Right lobe of liver (tissue), 6 donors: Measurements from ENCODE around the gene PIGZ. TPM values are rescaled to one million over a fixed set of nuclear protein-coding genes. Genes with fewer than 3 reads are reported as not detected.

ENCODE experiments used
- ATAC-seq, 4 donors: fragments of 200-7000 bp; cut with Tn5 transposase; one replicate each; pipeline ENCODE4 v1.9.1; 2020; ENCODE audit warnings: mild to moderate bottlenecking in 4 of 4, moderate library complexity in 4 of 4
- DNase-seq, 3 donors: peaks; one replicate each; pipeline ENCODE4 v3.0.0-alpha.2; 2020
- H3K27ac ChIP-seq, 3 donors: fragments of 200-600 bp; one replicate each; pipeline ENCODE4 v1.8.0; 2022
- H3K27me3 ChIP-seq, 2 donors: fragments of 200-600 bp; one replicate each; pipeline ENCODE4 v1.8.0; 2022
- H3K36me3 ChIP-seq, 4 donors: fragments of 200-600 bp; sonication (generic) in 1 of 4; one replicate each; pipeline versions ENCODE4 v1.5.1 to v1.8.0; 2017 to 2022; ENCODE audit warnings: control low read depth in 1 of 4
- H3K4me1 ChIP-seq, 4 donors: fragments of 200-600 bp; sonication (generic) in 1 of 4; one replicate each; pipeline versions ENCODE4 v1.5.1 to v1.8.0; 2017 to 2022; ENCODE audit warnings: control low read depth in 1 of 4
- H3K4me3 ChIP-seq, 3 donors: fragments of 200-600 bp; one replicate each; pipeline ENCODE4 v1.8.0; 2022
- H3K9me3 ChIP-seq, 4 donors: fragments of 200-600 bp; sonication (generic) in 1 of 4; one replicate each; pipeline versions ENCODE4 v1.5.1 to v1.8.0; 2017 to 2022; ENCODE audit warnings: control low read depth in 1 of 4
- POLR2A ChIP-seq: fragments of 450-650 bp; IDR thresholded peaks from one replicate; pipeline ENCODE4 v1.6.1; 2017; ENCODE audit warnings: antibody characterized with exemption, mild to moderate bottlenecking
- WGBS: methylation state at CpG from one replicate; pipeline ENCODE4 v1.1.6; 2018; ENCODE audit warnings: low coverage, low lambda C conversion rate; ENCODE audit not compliant: insufficient coverage; ENCODE audit errors: missing lambda C conversion rate; 5-methylcytosine and 5-hydroxymethylcytosine counted together
- intact Hi-C, 2 donors: fragments of 100-400 bp; cut with DNase I; formaldehyde crosslinking; loops; one replicate each; pipeline versions ENCODE4 v1.11.2 to v1.14.1; 2022
- total RNA-seq, 6 experiments: library from RNA; depleted of rRNA in 2 of 6; stranded (reverse); fragments of >200 nt in 2 of 6; fragmentation: NEBNext Ultra II Directional in 3 of 6; extraction: Animal tissue kit (Norgen Biotek cat#: 25700) in 3 of 6; gene quantifications; one replicate each; pipeline versions ENCODE4 v1.1.0 to v1.2.4, GENCODE V29; 2016 to 2023
- TF ChIP-seq, protein P1 (sequence below), 4 donors: fragments of 200-600 bp in 3 of 4; fragments of 450-650 bp in 1 of 4; IDR thresholded peaks; one replicate each; pipeline versions ENCODE4 v1.5.1 to v1.8.0; 2016 to 2022; ENCODE audit warnings: antibody characterized with exemption in 4 of 4, mild to moderate bottlenecking in 2 of 4
- donor health status: DM: no; HTN: yes; CAD: no.
- donor health status: DM: no; HTN: no; CAD: no.
- donor health status: DM: no; HTN: no; CAD: no.
- donor health status: DM: no; HTN: yes; CAD: no.
- donor health status: DM: no; HTN: yes; CAD: no.

PIGZ gene
- total RNA-seq, 6 experiments from 2014 or later = 1.2 to 2.8 (median 2.4) TPM

- intact Hi-C loops = loop anchor here in 1 of 2 donors (10.0 kb wide), 1 partner anchor 118 kb away; no protein-coding TSS in a partner anchor
- 93% methylated on average over 10 of the region's 10 CpGs for WGBS
- no peak for TF ChIP-seq POLR2A
- TF ChIP-seq, protein P1, sequence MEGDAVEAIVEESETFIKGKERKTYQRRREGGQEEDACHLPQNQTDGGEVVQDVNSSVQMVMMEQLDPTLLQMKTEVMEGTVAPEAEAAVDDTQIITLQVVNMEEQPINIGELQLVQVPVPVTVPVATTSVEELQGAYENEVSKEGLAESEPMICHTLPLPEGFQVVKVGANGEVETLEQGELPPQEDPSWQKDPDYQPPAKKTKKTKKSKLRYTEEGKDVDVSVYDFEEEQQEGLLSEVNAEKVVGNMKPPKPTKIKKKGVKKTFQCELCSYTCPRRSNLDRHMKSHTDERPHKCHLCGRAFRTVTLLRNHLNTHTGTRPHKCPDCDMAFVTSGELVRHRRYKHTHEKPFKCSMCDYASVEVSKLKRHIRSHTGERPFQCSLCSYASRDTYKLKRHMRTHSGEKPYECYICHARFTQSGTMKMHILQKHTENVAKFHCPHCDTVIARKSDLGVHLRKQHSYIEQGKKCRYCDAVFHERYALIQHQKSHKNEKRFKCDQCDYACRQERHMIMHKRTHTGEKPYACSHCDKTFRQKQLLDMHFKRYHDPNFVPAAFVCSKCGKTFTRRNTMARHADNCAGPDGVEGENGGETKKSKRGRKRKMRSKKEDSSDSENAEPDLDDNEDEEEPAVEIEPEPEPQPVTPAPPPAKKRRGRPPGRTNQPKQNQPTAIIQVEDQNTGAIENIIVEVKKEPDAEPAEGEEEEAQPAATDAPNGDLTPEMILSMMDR (IDR thresholded peaks at IDR 0.05) = no peak
- ATAC-seq (no peak), DNase-seq (no peak)
- Histone ChIP-seq H3K4me1 (peaks cover 0 to 4% (median 0%) of the 10 kb centered on the region in 4 donors), H3K27ac (no peak overlapping the region), H3K36me3 (no peaks in the 10 kb centered on the region), H3K27me3 (no peaks in the 10 kb centered on the region), H3K9me3 (no peaks in the 10 kb centered on the region), H3K4me3 (no peak overlapping the region)
These were observed 5.6 kb downstream of the PIGZ start for GRCh38 chr3:196962930-196963630.

- H3K27me3 ChIP-seq = no peaks in the 10 kb centered on the region
- intact Hi-C loops = loop anchor here in 1 of 2 donors (10.0 kb wide), 1 partner anchor 118 kb away; no protein-coding TSS in a partner anchor
- H3K9me3 ChIP-seq = no peaks in the 10 kb centered on the region
- no peak for ATAC-seq
- DNase-seq = no peak
- H3K4me3 ChIP-seq = no peak overlapping the region
- TF ChIP-seq, protein P1 (IDR thresholded peaks at IDR 0.05) = no peak
- no peak for TF ChIP-seq POLR2A
- 73% methylated on average over 8 of the region's 9 CpGs for WGBS
- H3K4me1 ChIP-seq = no peaks in the 10 kb centered on the region
- no peak overlapping the region for H3K27ac ChIP-seq
- no peaks in the 10 kb centered on the region for H3K36me3 ChIP-seq
These were observed 6.3 kb downstream of the PIGZ start for GRCh38 chr3:196962108-196962929.

DNA sequence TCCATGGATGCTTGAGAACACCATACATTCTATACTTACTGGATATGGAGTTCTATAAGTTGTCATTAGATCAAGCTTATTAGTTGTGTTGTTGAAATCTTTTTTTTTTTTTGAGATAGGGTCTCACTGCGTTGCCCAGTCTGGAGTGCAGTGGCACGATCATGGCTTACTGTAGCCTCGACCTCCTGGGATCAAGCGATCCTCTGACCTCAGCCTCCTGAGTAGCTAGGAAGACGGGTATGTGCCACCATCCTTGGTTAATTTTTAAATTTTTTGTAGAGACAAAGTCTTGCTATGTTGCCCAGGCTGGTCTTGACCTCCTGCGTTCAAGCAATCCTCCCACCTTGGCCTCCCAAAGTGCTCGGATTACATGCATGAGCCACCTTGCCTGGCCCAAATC is 13.8 kb downstream of the PIGZ start:
- no peaks in the 10 kb centered on the region for H3K27me3 ChIP-seq
- ATAC-seq (no peak), DNase-seq (no peak)
- H3K4me1 ChIP-seq = no peaks in the 10 kb centered on the region
- no peaks in the 10 kb centered on the region for H3K9me3 ChIP-seq
- TF ChIP-seq, protein P1 (IDR thresholded peaks at IDR 0.05) = no peak
- TF ChIP-seq POLR2A = no peak
- 87% methylated on average over 7 of the region's 7 CpGs for WGBS
- H3K4me3 ChIP-seq = no peak overlapping the region
- H3K27ac ChIP-seq = no peak overlapping the region
- intact Hi-C loops = no loop called here
- no peaks in the 10 kb centered on the region for H3K36me3 ChIP-seq

- no peaks in the 10 kb centered on the region for H3K27me3 ChIP-seq
- no peak for ATAC-seq
- no peaks in the 10 kb centered on the region for H3K36me3 ChIP-seq
- no peaks in the 10 kb centered on the region for H3K4me1 ChIP-seq
- H3K4me3 ChIP-seq = no peak overlapping the region
- intact Hi-C loops = no loop called here
- 100% methylated on average over 1 of the region's 3 CpGs for WGBS
- no peak for DNase-seq
- H3K27ac ChIP-seq = no peak overlapping the region
- TF ChIP-seq POLR2A = no peak
- TF ChIP-seq, protein P1 (IDR thresholded peaks at IDR 0.05) = no peak
- H3K9me3 ChIP-seq = no peaks in the 10 kb centered on the region
These were observed 17.3 kb downstream of the PIGZ start for GRCh38 chr3:196951371-196951770.
